Right lobe of liver (tissue), 4 donors: ENCODE data around the gene ARFIP2.

Experiments used
- CTCF ChIP-seq, 4 donors: fragments of 200-600 bp in 3 of 4; fragments of 450-650 bp in 1 of 4; IDR thresholded peaks; one replicate each; pipeline versions ENCODE4 v1.5.1 to v1.8.0; 2016 to 2022; ENCODE audit warnings: antibody characterized with exemption in 4 of 4, mild to moderate bottlenecking in 2 of 4
- POLR2A ChIP-seq: fragments of 450-650 bp; IDR thresholded peaks from one replicate; pipeline ENCODE4 v1.6.1; 2017; ENCODE audit warnings: antibody characterized with exemption, mild to moderate bottlenecking
- donor health status: DM: no; HTN: no; CAD: no.
- donor health status: DM: no; HTN: no; CAD: no.
- donor health status: DM: no; HTN: yes; CAD: no.

DNA sequence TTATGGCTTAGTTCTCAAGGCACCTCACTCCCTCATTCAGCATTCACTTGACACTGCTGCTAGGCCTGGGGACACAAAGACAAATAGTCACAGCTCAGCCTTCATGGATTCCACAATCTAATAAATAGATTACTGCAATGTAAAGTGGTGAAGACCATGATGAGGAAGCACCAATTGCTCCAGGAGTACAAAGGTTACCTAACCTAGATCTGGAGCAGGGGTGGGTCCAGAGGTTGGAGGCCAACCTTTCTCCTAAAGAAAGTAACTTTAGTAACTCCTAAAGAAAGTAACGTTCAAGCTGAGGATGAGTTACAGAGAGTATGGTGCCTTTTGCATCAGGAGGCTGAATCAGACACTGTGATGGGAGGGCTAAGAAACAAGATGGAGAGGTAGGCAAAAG lies 11.5 kb downstream of the ARFIP2 start:
- no peak for TF ChIP-seq CTCF (IDR thresholded peaks at IDR 0.05)
- no peak for TF ChIP-seq POLR2A
